Effector memory CD4-positive, alpha-beta T cell (primary cell): ENCODE results near the gene TRAM2.

Source experiments
- DNase-seq, 3 donors: peaks; one replicate each; pipeline ENCODE4 v3.0.0-alpha.2; 2020
- H3K27ac ChIP-seq: 2 replicates; pipeline ENCODE4 v1.7.0; 2013; ENCODE audit warnings: mild to moderate bottlenecking, low read length, moderate library complexity; ENCODE audit not compliant: insufficient read depth, poor library complexity, severe bottlenecking
- H3K27me3 ChIP-seq: replicated peaks from 2 replicates; pipeline ENCODE4 v1.7.0; 2013; ENCODE audit warnings: mild to moderate bottlenecking, low read length; ENCODE audit not compliant: insufficient read depth, control insufficient read depth, poor library complexity, severe bottlenecking
- H3K36me3 ChIP-seq: 2 replicates; pipeline ENCODE4 v1.7.0; 2013; ENCODE audit warnings: mild to moderate bottlenecking, low read length, moderate library complexity; ENCODE audit not compliant: control insufficient read depth, insufficient read depth
- H3K4me1 ChIP-seq: 2 replicates; pipeline ENCODE4 v1.7.0; 2013; ENCODE audit warnings: low read length, mild to moderate bottlenecking; ENCODE audit not compliant: control insufficient read depth, insufficient read depth, poor library complexity, severe bottlenecking
- H3K4me3 ChIP-seq: 2 replicates; pipeline ENCODE4 v1.7.0; 2013; ENCODE audit warnings: low read length, low read depth, mild to moderate bottlenecking; ENCODE audit not compliant: insufficient read depth, poor library complexity, severe bottlenecking
- H3K9me3 ChIP-seq: 2 replicates; pipeline ENCODE4 v1.7.0; 2013; ENCODE audit warnings: mild to moderate bottlenecking, low read length, moderate library complexity; ENCODE audit not compliant: control insufficient read depth

The TRAM2 gene

GRCh38 chr6:52522655-52523054, 54.2 kb downstream of the TRAM2 start:
- H3K27ac ChIP-seq: no peak overlapping the region
- H3K4me1 ChIP-seq: no peaks in the 10 kb centered on the region

GRCh38 chr6:52522151-52522626, 54.7 kb downstream of the TRAM2 start:
- Histone ChIP-seq H3K9me3 (no peaks in the 10 kb centered on the region), H3K4me3 (no peak overlapping the region), H3K36me3 (no peaks in the 10 kb centered on the region), H3K4me1 (no peaks in the 10 kb centered on the region), H3K27me3 (no peaks in the 10 kb centered on the region), H3K27ac (no peak overlapping the region)
- DNase-seq: no peak

More at GRCh38 chr6:52522655-52523054, 54.2 kb downstream of the TRAM2 start:
- no peaks in the 10 kb centered on the region for H3K9me3 ChIP-seq
- H3K27me3 ChIP-seq: no peaks in the 10 kb centered on the region
- no peak overlapping the region for H3K4me3 ChIP-seq
- H3K36me3 ChIP-seq: no peaks in the 10 kb centered on the region
- no peak for DNase-seq

- H3K4me1 ChIP-seq: no peaks in the 10 kb centered on the region
- no peak for DNase-seq
- H3K9me3 ChIP-seq: no peaks in the 10 kb centered on the region
- H3K27me3 ChIP-seq: no peaks in the 10 kb centered on the region
- no peak overlapping the region for H3K27ac ChIP-seq
- H3K4me3 ChIP-seq: no peak overlapping the region
- H3K36me3 ChIP-seq: peaks cover 15% of the 10 kb centered on the region
Measured at GRCh38 chr6:52519618-52520017, 57.2 kb downstream of the TRAM2 start.

DNA sequence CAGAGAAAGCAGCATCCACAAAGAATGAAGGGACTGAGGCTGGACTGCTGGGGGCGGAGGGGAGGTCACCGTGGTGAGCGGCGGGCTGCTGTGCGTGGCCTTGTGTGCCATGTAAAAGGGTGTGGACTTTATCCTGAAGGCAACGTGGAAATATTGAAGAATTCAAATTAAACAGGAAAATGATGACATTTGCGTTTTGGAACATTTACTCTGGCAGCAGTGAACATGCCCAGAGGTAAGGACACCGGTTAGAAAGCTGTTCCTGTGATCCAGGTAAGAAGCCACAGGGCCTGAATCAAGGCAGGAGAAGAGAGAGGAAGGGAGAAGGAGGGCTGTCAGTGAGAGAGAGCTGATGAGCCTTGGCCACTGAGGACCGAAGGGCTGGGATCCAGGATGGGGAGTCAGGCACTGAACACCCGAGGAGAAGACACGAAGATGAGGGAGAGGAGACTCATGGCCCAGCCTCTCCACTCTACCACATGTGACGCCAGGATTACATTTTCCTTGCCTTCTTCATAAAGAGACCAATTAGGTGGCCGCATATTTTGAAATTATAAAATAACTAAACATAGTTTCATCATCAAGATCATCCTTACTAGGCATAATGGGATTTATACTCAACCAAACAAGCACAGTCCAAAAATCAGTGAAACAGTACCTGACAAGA, 58.4 kb downstream of the TRAM2 start:
- Histone ChIP-seq H3K36me3 (peaks cover 19% of the 10 kb centered on the region), H3K9me3 (no peaks in the 10 kb centered on the region), H3K4me3 (no peak overlapping the region), H3K4me1 (no peaks in the 10 kb centered on the region), H3K27ac (no peak overlapping the region), H3K27me3 (no peaks in the 10 kb centered on the region)
- no peak for DNase-seq

- H3K27ac ChIP-seq: no peak overlapping the region
- H3K27me3 ChIP-seq: no peaks in the 10 kb centered on the region
- no peaks in the 10 kb centered on the region for H3K4me1 ChIP-seq
- H3K9me3 ChIP-seq: no peaks in the 10 kb centered on the region
- peaks cover 22% of the 10 kb centered on the region for H3K36me3 ChIP-seq
- DNase-seq: no peak
- no peak overlapping the region for H3K4me3 ChIP-seq
Measured at GRCh38 chr6:52517502-52518278, 59.2 kb downstream of the TRAM2 start.

GRCh38 chr6:52516943-52517342, 59.9 kb downstream of the TRAM2 start:
- Histone ChIP-seq H3K36me3 (peaks cover 22% of the 10 kb centered on the region), H3K27ac (no peak overlapping the region), H3K27me3 (no peaks in the 10 kb centered on the region), H3K4me3 (no peak overlapping the region), H3K9me3 (no peaks in the 10 kb centered on the region), H3K4me1 (no peaks in the 10 kb centered on the region)
- no peak for DNase-seq

DNA sequence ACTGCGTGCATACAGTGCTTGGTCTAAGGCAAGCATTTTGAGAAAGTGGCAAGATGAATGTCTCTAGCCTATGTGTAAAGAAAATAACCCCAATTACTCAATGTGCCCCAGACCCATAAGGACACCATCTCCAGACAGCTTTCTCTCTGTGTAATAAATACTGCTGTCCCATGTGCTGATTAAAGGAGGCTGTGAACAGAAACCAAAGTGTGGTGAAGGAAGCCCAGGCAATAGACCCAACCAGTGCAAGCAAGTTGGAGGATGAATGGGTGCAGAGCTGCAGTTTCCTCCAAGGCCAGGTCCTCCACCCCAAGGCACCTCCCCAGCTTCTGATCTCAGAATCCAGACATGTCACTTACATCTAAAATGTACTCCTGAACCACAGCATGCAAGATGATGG, 60.6 kb downstream of the TRAM2 start:
- DNase-seq: no peak
- Histone ChIP-seq H3K4me1 (no peaks in the 10 kb centered on the region), H3K9me3 (no peaks in the 10 kb centered on the region), H3K27me3 (no peaks in the 10 kb centered on the region), H3K36me3 (peaks cover 22% of the 10 kb centered on the region), H3K27ac (no peak overlapping the region), H3K4me3 (no peak overlapping the region)

DNA sequence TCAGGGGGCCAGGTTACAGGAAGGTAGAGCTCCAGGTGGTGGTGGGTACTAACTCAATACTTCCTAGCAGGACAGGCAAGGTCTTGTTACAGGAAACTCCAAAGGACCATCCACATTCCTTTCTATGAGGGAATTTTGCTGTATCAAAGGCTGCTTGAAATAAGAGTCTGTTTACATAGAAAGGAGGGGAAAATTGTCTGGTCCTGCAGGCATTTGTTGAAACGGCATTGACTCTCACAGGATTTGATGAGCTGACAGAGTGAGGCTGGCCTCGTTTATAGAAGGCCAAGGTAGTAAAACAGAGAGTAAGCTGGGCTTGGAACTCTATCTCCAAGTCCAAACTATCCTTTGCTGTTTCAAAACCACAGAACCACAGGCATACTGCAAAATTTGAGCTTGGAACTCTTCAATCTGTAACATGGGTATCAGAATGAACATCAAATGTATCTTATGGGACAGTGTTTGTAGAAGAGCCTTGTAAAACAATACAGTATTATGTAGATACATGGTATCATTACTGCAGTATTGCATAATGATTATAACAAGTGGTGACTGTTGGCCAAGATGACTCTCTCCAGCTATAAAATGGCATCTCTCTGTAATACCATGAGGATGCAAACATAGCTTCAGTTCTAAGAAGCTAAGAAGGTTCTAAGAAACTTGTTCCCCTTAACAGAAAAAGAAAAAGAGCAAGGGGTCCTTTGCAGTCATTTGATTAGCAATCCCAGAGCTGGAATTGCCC, 61.5 kb downstream of the TRAM2 start:
- Histone ChIP-seq H3K27ac (no peak overlapping the region), H3K27me3 (no peaks in the 10 kb centered on the region), H3K9me3 (no peaks in the 10 kb centered on the region), H3K4me1 (no peaks in the 10 kb centered on the region), H3K4me3 (no peak overlapping the region), H3K36me3 (peaks cover 22% of the 10 kb centered on the region)
- no peak for DNase-seq

DNA sequence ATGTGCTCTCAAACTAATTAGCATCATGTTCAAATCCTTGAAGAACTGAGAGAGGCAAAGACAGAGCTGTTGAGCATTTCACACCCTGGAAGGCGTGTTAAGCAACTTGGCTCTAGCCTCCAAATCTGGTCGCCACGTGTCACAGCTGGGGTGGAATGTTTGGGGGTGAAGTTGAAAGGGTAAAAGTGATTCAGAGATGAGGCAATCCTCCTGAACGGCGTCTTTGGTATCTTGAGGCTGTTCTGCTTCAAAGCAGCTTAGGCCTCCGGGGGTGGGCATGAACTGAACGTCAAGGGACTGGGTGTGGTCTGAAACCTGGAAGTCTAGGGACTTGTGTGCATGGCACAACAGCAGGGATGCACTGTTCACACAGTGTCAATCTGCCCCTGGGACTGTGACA, 62.3 kb downstream of the TRAM2 start:
- H3K27me3 ChIP-seq: no peaks in the 10 kb centered on the region

DNA sequence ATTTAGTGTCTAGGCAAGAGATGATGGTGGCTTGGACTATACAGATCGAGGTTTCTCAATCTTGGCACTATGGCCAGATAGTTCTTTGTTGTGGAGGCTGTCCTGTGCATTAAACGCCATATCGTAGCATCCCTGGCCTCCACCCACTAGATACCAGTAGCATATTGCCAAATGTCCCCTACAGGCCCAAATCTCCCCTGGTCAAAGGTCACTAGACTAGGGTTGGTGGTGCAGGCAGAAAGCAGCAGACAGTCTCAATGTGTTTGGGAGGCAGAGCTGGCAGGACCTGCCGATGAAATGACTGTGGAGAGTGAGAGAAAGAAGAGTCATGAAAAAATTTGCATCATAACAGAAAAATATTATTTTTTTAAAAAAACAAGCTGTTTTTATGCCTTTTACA, 63.0 kb downstream of the TRAM2 start:
- H3K4me1 ChIP-seq: no peaks in the 10 kb centered on the region

More for the DNA sequence above, 62.3 kb downstream of the TRAM2 start:
- Histone ChIP-seq H3K36me3 (peaks cover 22% of the 10 kb centered on the region), H3K27ac (no peak overlapping the region), H3K9me3 (no peaks in the 10 kb centered on the region), H3K4me3 (no peak overlapping the region), H3K4me1 (no peaks in the 10 kb centered on the region)
- DNase-seq: no peak

More for the DNA sequence above, 63.0 kb downstream of the TRAM2 start:
- no peak overlapping the region for H3K4me3 ChIP-seq
- H3K27ac ChIP-seq: no peak overlapping the region
- H3K9me3 ChIP-seq: no peaks in the 10 kb centered on the region
- DNase-seq: no peak
- no peaks in the 10 kb centered on the region for H3K27me3 ChIP-seq
- peaks cover 27% of the 10 kb centered on the region for H3K36me3 ChIP-seq
